Measurements from ENCODE around the gene OR6B1.
"Not testable (repeated sequence)": the region's sequence is repeated elsewhere in the genome, so short reads cannot be mapped to it uniquely, and the experiment has no call there.

Gene OR6B1

DNA sequence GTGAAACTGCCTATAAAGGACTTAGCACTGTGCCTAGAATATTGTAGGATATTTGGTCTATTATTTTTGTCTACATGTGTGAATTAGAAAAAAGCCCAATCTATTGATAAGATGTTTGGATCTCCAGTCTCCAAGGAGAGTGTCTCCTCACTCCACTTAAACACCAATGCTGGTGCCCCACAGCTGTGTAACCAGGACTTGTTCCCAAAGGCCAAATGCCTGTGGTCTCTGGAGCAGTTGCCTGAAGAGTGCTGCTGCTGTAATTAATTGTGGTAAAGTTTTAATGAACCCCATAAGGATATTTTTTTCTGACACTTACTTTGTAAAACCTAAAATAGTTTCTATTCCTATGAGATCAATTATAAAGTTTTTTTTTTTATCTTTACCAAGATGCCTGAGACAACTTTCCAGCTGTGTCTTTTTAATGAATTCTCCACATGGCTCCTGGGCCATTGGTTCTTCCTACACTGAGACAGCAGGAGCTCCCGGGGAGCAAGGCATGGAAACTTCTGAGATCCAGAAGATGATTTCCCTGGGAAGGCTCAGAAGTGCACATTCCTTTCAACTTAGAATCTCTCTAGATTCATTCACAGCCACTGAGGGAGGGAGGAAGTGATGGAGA lies 37.4 kb downstream of the OR6B1 start:
- DNase-seq (ENCODE audit: low read depth in 2 of 2, low spot score in 1 of 2) = no peak

DNA sequence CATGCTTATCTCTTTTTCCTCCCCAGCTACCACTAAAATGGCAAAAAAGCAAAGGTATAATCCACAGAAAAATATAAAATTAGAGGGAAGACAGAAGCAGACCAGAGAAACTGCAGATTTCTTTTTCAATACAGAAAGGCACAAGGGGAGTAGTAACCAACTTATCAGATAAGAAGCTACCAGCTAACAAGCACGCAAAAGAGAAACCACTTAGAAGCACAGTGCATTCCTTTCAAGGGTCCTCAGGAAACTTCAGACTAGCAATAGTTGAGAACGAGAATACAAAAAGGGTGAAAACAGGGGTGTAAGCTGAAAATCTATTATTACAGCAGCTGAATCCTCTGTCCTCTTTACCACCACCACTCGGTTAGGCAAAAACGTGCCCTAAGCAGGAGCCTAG lies 38.8 kb downstream of the OR6B1 start:
- no peak for DNase-seq (ENCODE audit: low read depth in 2 of 2, low spot score in 1 of 2)

DNA sequence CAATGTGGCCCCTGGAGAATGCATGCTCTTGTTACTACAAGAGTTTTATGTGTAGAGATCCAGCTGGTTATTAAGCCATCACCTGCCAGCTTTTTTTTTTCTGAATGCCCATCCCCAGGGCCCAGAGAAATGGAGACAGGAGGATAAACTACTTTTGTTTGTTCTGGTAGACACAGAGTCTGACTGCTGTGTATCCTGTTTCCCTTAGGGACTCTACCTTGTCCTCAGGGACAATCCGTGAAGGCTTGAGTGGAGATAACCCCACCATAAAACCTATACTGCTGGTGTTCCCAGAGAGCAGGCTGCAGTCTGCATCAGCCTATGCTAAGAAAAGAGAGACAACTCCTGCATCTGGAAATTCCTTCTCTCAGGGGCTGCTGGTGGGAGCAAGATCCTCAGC lies 48.5 kb downstream of the OR6B1 start, which contains the start of gene OR2A5:
OR2A5 (plus strand) TSS at position 301 of the 400 bp plus-strand sequence. CDS start 1,454 bp downstream, outside the sequence.
- DNase-seq (ENCODE audit: low read depth in 2 of 2, low spot score in 1 of 2) = no peak

DNA sequence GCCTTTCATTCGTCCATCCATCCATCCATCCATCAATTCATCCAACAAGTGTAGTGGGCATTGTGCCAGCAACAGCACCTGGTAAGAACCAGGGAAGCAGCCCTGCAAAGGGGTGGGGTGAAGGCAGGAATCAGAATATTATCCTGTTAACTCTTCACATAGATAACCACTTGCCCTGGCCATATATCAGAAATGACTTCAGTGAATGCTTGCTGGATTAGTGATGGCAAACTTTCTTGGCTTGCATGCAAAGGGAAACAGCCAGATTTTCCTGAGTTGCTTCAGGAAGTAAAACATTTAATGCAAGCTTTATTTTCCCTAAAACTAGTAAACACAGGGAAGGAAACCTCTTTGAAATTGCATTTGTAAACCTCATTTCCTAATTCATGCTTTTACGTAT lies 49.4 kb downstream of the OR6B1 start:
- DNase-seq (ENCODE audit: low read depth in 2 of 2, low spot score in 1 of 2) = no peak

DNA sequence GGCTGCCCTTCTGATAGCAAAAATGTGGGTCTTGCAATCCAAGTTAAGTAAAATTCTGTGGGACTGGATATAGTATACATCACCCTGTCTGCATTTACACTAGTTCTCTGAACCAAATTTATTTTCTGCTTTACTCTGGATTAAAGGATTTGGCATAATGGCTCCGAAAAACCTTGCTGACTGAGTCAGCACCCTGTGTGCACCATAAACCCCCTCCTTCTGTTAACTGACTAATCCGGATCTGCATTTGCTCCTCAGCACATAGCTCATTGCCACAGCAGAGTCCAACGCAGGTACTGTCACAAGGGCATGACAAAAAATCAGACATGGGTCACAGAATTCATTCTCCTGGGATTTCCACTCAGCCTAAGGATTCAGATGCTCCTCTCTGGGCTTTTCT lies 50.0 kb downstream of the OR6B1 start:
- no peak for DNase-seq (ENCODE audit: low read depth in 2 of 2, low spot score in 1 of 2)

DNA sequence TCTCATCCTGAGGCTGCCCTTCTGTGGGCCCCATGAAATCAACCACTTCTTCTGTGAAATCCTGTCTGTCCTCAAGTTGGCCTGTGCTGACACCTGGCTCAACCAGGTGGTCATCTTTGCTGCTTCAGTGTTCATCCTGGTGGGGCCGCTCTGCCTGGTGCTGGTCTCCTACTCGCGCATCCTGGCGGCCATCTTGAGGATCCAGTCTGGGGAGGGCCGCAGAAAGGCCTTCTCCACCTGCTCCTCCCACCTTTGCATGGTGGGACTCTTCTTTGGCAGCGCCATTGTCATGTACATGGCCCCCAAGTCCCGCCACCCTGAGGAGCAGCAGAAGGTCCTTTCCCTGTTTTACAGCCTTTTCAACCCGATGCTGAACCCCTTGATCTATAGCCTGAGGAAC lies 50.8 kb downstream of the OR6B1 start:
- DNase-seq (ENCODE audit: low read depth in 2 of 2, low spot score in 1 of 2) = not testable (repeated sequence)

DNA sequence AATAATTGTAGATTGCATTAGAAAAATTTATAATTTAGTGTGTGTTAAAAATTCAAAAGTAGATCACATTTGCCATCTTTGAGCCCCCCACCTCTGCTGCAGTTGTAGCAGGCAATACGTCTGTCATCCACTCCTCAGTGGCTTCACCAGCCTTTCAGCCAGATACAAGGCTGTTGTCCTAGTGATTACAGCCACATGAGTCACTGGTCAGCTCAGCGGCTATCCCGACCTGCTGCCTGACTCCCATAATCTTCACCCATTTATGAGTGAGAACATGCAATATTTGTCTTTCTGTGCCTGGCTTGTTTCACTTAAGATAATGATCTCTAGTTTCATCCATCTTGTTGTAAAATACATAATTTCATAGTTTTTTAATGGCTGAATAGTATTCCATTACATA lies 57.8 kb downstream of the OR6B1 start:
- DNase-seq (ENCODE audit: low read depth in 2 of 2, low spot score in 1 of 2) = no peak
